Iris pigment epithelial cell (primary cell): ENCODE results near the gene C1QL3.
A peak's percentile ranks its signal among the peaks of the same experiment; 100 is the strongest.

Experiments used
- DNase-seq: peaks from one replicate; pipeline ENCODE4 v3.0.0-alpha.2; 2011; ENCODE audit warnings: low read depth

C1QL3 gene

GRCh38 chr10:16521311-16522016, at the start of gene C1QL3:
Gene C1QL3, minus strand, starts transcription at chr10:16521879. Its CDS starts 814 bp downstream, at chr10:16521065.
- peak; percentile 51 for DNase-seq

- no peak for DNase-seq
These were observed 49.1 kb upstream of the C1QL3 start for GRCh38 chr10:16570731-16571130.

GRCh38 chr10:16566202-16566805, 44.6 kb upstream of the C1QL3 start:
- DNase-seq = no peak

GRCh38 chr10:16565604-16566003, 43.9 kb upstream of the C1QL3 start:
- no peak for DNase-seq

GRCh38 chr10:16562891-16563290, 41.2 kb upstream of the C1QL3 start:
- peak; percentile 12 for DNase-seq

- DNase-seq = no peak
These were observed 37.6 kb upstream of the C1QL3 start for GRCh38 chr10:16559236-16559773.

GRCh38 chr10:16547973-16548372, 26.3 kb upstream of the C1QL3 start:
- DNase-seq = no peak

- peak; percentile 55 for DNase-seq
These were observed 23.5 kb upstream of the C1QL3 start for GRCh38 chr10:16545116-16545736.

GRCh38 chr10:16544591-16544990, 22.9 kb upstream of the C1QL3 start:
- no peak for DNase-seq

GRCh38 chr10:16544099-16544498, 22.4 kb upstream of the C1QL3 start:
- no peak for DNase-seq

- no peak for DNase-seq
These were observed 14.5 kb upstream of the C1QL3 start for GRCh38 chr10:16536155-16536554.

- no peak for DNase-seq
These were observed 8.2 kb upstream of the C1QL3 start for GRCh38 chr10:16529853-16530252.

- no peak for DNase-seq
These were observed 5.8 kb upstream of the C1QL3 start for GRCh38 chr10:16527452-16527851.

- peak; percentile 39 for DNase-seq
These were observed 779 bp downstream of the C1QL3 start for GRCh38 chr10:16520900-16521299.

GRCh38 chr10:16519908-16520861, 1.5 kb downstream of the C1QL3 start:
- DNase-seq = no peak

GRCh38 chr10:16519250-16519907, 2.3 kb downstream of the C1QL3 start:
- DNase-seq = peak; percentile 7

GRCh38 chr10:16518822-16519221, 2.9 kb downstream of the C1QL3 start:
- DNase-seq = peak; percentile 12

- DNase-seq = no peak
These were observed 10.8 kb downstream of the C1QL3 start for GRCh38 chr10:16510843-16511242.

GRCh38 chr10:16509996-16510395, 11.7 kb downstream of the C1QL3 start:
- peak; percentile 30 for DNase-seq

GRCh38 chr10:16505161-16505560, 16.5 kb downstream of the C1QL3 start:
- peak; percentile 74 for DNase-seq

- peak; percentile 69 for DNase-seq
These were observed 23.8 kb downstream of the C1QL3 start for GRCh38 chr10:16497911-16498310.
